C4-2B (cell line): ENCODE results near the gene ARAF.

ENCODE experiments used
- ZFX ChIP-seq: fragments of 450-650 bp; IDR thresholded peaks from 2 replicates; pipeline ENCODE4 v1.6.1; 2017
- TF ChIP-seq, protein P1 (sequence below): fragments of 450-650 bp; conservative IDR thresholded peaks from 2 replicates; pipeline ENCODE4 v1.5.1; 2017; ENCODE audit warnings: mild to moderate bottlenecking

GRCh38 chrX:47518144-47518543 is 42.9 kb upstream of the ARAF start:
- TF ChIP-seq, protein P1, sequence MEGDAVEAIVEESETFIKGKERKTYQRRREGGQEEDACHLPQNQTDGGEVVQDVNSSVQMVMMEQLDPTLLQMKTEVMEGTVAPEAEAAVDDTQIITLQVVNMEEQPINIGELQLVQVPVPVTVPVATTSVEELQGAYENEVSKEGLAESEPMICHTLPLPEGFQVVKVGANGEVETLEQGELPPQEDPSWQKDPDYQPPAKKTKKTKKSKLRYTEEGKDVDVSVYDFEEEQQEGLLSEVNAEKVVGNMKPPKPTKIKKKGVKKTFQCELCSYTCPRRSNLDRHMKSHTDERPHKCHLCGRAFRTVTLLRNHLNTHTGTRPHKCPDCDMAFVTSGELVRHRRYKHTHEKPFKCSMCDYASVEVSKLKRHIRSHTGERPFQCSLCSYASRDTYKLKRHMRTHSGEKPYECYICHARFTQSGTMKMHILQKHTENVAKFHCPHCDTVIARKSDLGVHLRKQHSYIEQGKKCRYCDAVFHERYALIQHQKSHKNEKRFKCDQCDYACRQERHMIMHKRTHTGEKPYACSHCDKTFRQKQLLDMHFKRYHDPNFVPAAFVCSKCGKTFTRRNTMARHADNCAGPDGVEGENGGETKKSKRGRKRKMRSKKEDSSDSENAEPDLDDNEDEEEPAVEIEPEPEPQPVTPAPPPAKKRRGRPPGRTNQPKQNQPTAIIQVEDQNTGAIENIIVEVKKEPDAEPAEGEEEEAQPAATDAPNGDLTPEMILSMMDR = no peak
- no peak for TF ChIP-seq ZFX
